Myometrial cell (primary cell): ENCODE data around the gene VEZT. TPM values are rescaled to one million over a fixed set of nuclear protein-coding genes. Genes with fewer than 3 reads are reported as not detected.

Source experiments
- total RNA-seq: library from RNA; depleted of rRNA; stranded (reverse); fragments of >200 nt; gene quantifications from 2 replicates; pipeline ENCODE4 v1.2.3, GENCODE V29; 2015

VEZT gene, protein sequence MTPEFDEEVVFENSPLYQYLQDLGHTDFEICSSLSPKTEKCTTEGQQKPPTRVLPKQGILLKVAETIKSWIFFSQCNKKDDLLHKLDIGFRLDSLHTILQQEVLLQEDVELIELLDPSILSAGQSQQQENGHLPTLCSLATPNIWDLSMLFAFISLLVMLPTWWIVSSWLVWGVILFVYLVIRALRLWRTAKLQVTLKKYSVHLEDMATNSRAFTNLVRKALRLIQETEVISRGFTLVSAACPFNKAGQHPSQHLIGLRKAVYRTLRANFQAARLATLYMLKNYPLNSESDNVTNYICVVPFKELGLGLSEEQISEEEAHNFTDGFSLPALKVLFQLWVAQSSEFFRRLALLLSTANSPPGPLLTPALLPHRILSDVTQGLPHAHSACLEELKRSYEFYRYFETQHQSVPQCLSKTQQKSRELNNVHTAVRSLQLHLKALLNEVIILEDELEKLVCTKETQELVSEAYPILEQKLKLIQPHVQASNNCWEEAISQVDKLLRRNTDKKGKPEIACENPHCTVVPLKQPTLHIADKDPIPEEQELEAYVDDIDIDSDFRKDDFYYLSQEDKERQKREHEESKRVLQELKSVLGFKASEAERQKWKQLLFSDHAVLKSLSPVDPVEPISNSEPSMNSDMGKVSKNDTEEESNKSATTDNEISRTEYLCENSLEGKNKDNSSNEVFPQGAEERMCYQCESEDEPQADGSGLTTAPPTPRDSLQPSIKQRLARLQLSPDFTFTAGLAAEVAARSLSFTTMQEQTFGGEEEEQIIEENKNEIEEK
- 54.5 and 54.8 TPM in 2 replicates for total RNA-seq

GRCh38 chr12:95217377-95218149 lies at the start of gene VEZT, which contains the start of gene FGD6:
Gene VEZT (plus strand): TSS chr12:95217807. CDS start chr12:95217851, 44 bp downstream.
Gene FGD6 (minus strand): TSS chr12:95217467. CDS start chr12:95217240, 227 bp downstream.

Other genes with a start within 250 kb of the VEZT start
- gene NDUFA12, start 214.1 kb upstream of the VEZT start, total RNA-seq, result 223 and 302 TPM in 2 replicates
- gene NR2C1, start 144.2 kb upstream of the VEZT start, total RNA-seq, result 19.3 and 21.9 TPM in 2 replicates
- 4.9 and 6.6 TPM in 2 replicates for gene FGD6, start 340 bp upstream of the VEZT start, total RNA-seq